K562 (cell line): Measurements from ENCODE around the gene CACNG6. TPM values are rescaled to one million over a fixed set of nuclear protein-coding genes. Genes with fewer than 3 reads are reported as not detected.

ENCODE experiments used
- ATAC-seq: fragments of 200-7000 bp; cut with Tn5 transposase; 3 replicates; pipeline ENCODE4 v1.9.1; 2020; ENCODE audit warnings: moderate library complexity
- BruUV-seq: library from RNA; stranded (reverse); fragments of 400-500 nt; replicated peaks from 2 replicates; lab custom pipeline; 2021; lab: Mats Ljungman, UMichigan
- CTCF ChIA-PET: fragments of 300-600 bp; formaldehyde crosslinking; extraction: SDS; loops from one replicate; lab custom pipeline; 2021; ENCODE audit warnings: low intra/inter-chr PET ratio; lab: Yijun Ruan, JAX
- POLR2A ChIA-PET: fragments of 300-600, 350-650 bp; sonication (Branson Sonifier 250); formaldehyde crosslinking; extraction: SDS; loops from one replicate; lab custom pipeline; 2021; ENCODE audit warnings: antibody characterized with exemption, inconsistent platforms; lab: Yijun Ruan, JAX
- DNase-seq, 4 experiments: peaks; one replicate each; pipeline versions ENCODE4 v3.0.0 to v3.0.0-alpha.2; 2011 to 2018; ENCODE audit warnings: low spot score in 3 of 4, mixed read lengths in 3 of 4; ENCODE audit errors: extremely low read depth in 1 of 4
- FAIRE-seq: peaks from 2 replicates; lab custom pipeline; 2011; peaks lifted over from hg19 to GRCh38; lab: Jason Lieb, UNC
- H2AFZ ChIP-seq: 2 replicates; pipeline ENCODE4 v1.6.0; 2011; ENCODE audit warnings: low read depth, low read length, control low read depth, inconsistent platforms
- H3K27ac ChIP-seq: fragments of 200-600 bp; 3 replicates; pipeline ENCODE4 v1.8.0; 2011; ENCODE audit warnings: low read depth, mild to moderate bottlenecking, control low read depth, inconsistent platforms, low read length, moderate library complexity, mixed read lengths; ENCODE audit errors: extremely low read depth
- H3K27me3 ChIP-seq, 2 experiments: fragments of 300-600 bp in 1 of 2; 2 replicates in 1 of 2; 3 replicates in 1 of 2; pipeline versions ENCODE4 v1.6.0 to v1.8.0; 2011; ENCODE audit warnings: inconsistent platforms in 2 of 2, low read length in 2 of 2, mild to moderate bottlenecking in 1 of 2, mixed read lengths in 1 of 2, moderate library complexity in 1 of 2; ENCODE audit not compliant: control insufficient read depth in 2 of 2, insufficient read depth in 2 of 2
- H3K36me3 ChIP-seq: fragments of 300-600 bp; 3 replicates; pipeline ENCODE4 v1.8.0; 2011; ENCODE audit warnings: mild to moderate bottlenecking, low read length, inconsistent platforms; ENCODE audit not compliant: control insufficient read depth, insufficient read depth
- H3K4me1 ChIP-seq, 2 experiments: fragments of 200-600 bp in 1 of 2; replicated peaks in 1 of 2; 2 replicates in 1 of 2; 3 replicates in 1 of 2; pipeline versions ENCODE4 v1.5.1 to v1.8.0; 2011; ENCODE audit warnings: inconsistent platforms in 2 of 2, low read length in 2 of 2, mild to moderate bottlenecking in 1 of 2, mixed read lengths in 1 of 2, moderate library complexity in 1 of 2; ENCODE audit not compliant: control insufficient read depth in 2 of 2, insufficient read depth in 2 of 2
- H3K4me2 ChIP-seq: 2 replicates; pipeline ENCODE4 v1.6.1; 2011; ENCODE audit warnings: low read length, control low read depth, inconsistent platforms, mixed read lengths; ENCODE audit not compliant: insufficient read depth
- H3K4me3 ChIP-seq: fragments of 200-600 bp; sonication (generic), shearing (Covaris generic); 2 replicates; pipeline ENCODE4 v1.5.1; 2016; ENCODE audit warnings: control low read depth, inconsistent platforms
- H3K79me2 ChIP-seq: fragments of 200-600 bp; 3 replicates; pipeline ENCODE4 v1.8.0; 2011; ENCODE audit warnings: low read length, inconsistent platforms; ENCODE audit not compliant: control insufficient read depth, insufficient read depth
- H3K9ac ChIP-seq, 2 experiments: 2 replicates each; pipeline versions ENCODE4 v1.6.0 to v1.6.1; 2011; ENCODE audit warnings: low read depth in 2 of 2, low read length in 2 of 2, control low read depth in 1 of 2, inconsistent platforms in 1 of 2, mild to moderate bottlenecking in 1 of 2, mixed read lengths in 1 of 2; ENCODE audit not compliant: insufficient read depth in 1 of 2
- H3K9me1 ChIP-seq: one replicate; pipeline ENCODE4 v1.6.0; 2011; ENCODE audit warnings: inconsistent platforms, mild to moderate bottlenecking, low read length, moderate library complexity; ENCODE audit not compliant: control insufficient read depth, insufficient read depth
- H3K9me3 ChIP-seq: replicated peaks from 2 replicates; pipeline ENCODE4 v1.5.1; 2011; ENCODE audit warnings: low read depth, low read length, inconsistent platforms; ENCODE audit not compliant: control insufficient read depth, insufficient read depth
- H4K20me1 ChIP-seq: replicated peaks from 2 replicates; pipeline ENCODE4 v1.6.1; 2011; ENCODE audit warnings: low read length, inconsistent platforms, mixed read lengths; ENCODE audit not compliant: control insufficient read depth, insufficient read depth
- BRF2 ChIP-seq: IDR thresholded peaks from 3 replicates; pipeline ENCODE4 v1.6.1; 2011; ENCODE audit warnings: borderline replicate concordance, mild to moderate bottlenecking; ENCODE audit not compliant: insufficient read length, insufficient read depth
- CC2D1A ChIP-seq: fragments of 450-650 bp; IDR thresholded peaks from 2 replicates; pipeline ENCODE4 v1.6.1; 2017; ENCODE audit warnings: mild to moderate bottlenecking
- CREB3 ChIP-seq: fragments of 450-650 bp; conservative IDR thresholded peaks from 2 replicates; pipeline ENCODE4 v1.6.1; 2016; ENCODE audit warnings: missing genetic modification characterization, low read depth, mild to moderate bottlenecking, missing compliant biosample characterization, moderate library complexity
- FOXK1 ChIP-seq: sonication (generic); formaldehyde crosslinking; IDR thresholded peaks from 2 replicates; pipeline ENCODE4 v1.8.0; 2022; ENCODE audit warnings: missing genetic modification reagents, mild to moderate bottlenecking, borderline replicate concordance
- KLF13 ChIP-seq: fragments of 450-650 bp; IDR thresholded peaks from 2 replicates; pipeline ENCODE4 v1.6.1; 2016; ENCODE audit warnings: missing genetic modification characterization, low read depth, mild to moderate bottlenecking, missing compliant biosample characterization, moderate library complexity, borderline replicate concordance
- LCOR ChIP-seq: sonication (generic); formaldehyde crosslinking; IDR thresholded peaks from 2 replicates; pipeline ENCODE4 v1.8.0; 2022; ENCODE audit warnings: mild to moderate bottlenecking, missing genetic modification reagents
- MEF2D ChIP-seq: conservative IDR thresholded peaks from 2 replicates; pipeline ENCODE4 v1.6.1; 2016; ENCODE audit warnings: low read depth, missing genetic modification characterization, missing compliant biosample characterization
- NFE2L1 ChIP-seq: fragments of 450-650 bp; IDR thresholded peaks from 2 replicates; pipeline ENCODE4 v1.6.1; 2016; ENCODE audit warnings: missing genetic modification characterization, low read depth, mild to moderate bottlenecking, missing compliant biosample characterization, moderate library complexity, borderline replicate concordance
- POLR2B ChIP-seq: fragments of 450-650 bp; IDR thresholded peaks from 2 replicates; pipeline ENCODE4 v1.6.1; 2018; ENCODE audit warnings: low read depth; ENCODE audit not compliant: partially characterized antibody
- SIN3B ChIP-seq: fragments of 450-650 bp; IDR thresholded peaks from 2 replicates; pipeline ENCODE4 v1.6.1; 2017; ENCODE audit warnings: low read depth, mild to moderate bottlenecking, moderate library complexity
- SOX6 ChIP-seq: fragments of 450-650 bp; IDR thresholded peaks from 2 replicates; pipeline ENCODE4 v1.6.1; 2014; ENCODE audit warnings: mild to moderate bottlenecking
- TCF3 ChIP-seq: sonication (generic); formaldehyde crosslinking; IDR thresholded peaks from 2 replicates; pipeline ENCODE4 v1.4.0; 2020; ENCODE audit warnings: mild to moderate bottlenecking, missing genetic modification reagents
- THRAP3 ChIP-seq: fragments of 450-650 bp; IDR thresholded peaks from 2 replicates; pipeline ENCODE4 v1.6.1; 2016; ENCODE audit warnings: mild to moderate bottlenecking, inconsistent platforms, borderline replicate concordance
- XRCC4 ChIP-seq: IDR thresholded peaks from one replicate; pipeline ENCODE4 v1.6.1; 2011; ENCODE audit not compliant: insufficient read depth, insufficient read length; ENCODE audit errors: extremely low read depth
- YBX1 ChIP-seq: fragments of 450-650 bp; IDR thresholded peaks from 2 replicates; pipeline ENCODE4 v1.7.1; 2016; ENCODE audit warnings: mild to moderate bottlenecking
- ZBED1 ChIP-seq: IDR thresholded peaks from 2 replicates; pipeline ENCODE4 v1.6.1; 2014
- ZNF668 ChIP-seq: fragments of 250-450 bp; sonication (Bioruptor Pico); IDR thresholded peaks from 2 replicates; pipeline ENCODE4 v1.8.0; 2022; ENCODE audit warnings: mild to moderate bottlenecking, inconsistent platforms
- ZNF830 ChIP-seq: fragments of 250-450 bp; sonication (Bioruptor Pico); IDR thresholded peaks from 2 replicates; pipeline ENCODE4 v1.5.0; 2021; ENCODE audit warnings: mild to moderate bottlenecking
- WGBS: fragments of 100-300 bp; shearing (Covaris generic); methylation state at CpG from one replicate; pipeline ENCODE4 v1.1.6; 2016; ENCODE audit warnings: low coverage, mixed read lengths; ENCODE audit not compliant: insufficient coverage; ENCODE audit errors: missing lambda C conversion rate; 5-methylcytosine and 5-hydroxymethylcytosine counted together
- in situ Hi-C: fragments of 300-500 bp; cut with MboI; formaldehyde crosslinking; loops from 4 replicates; pipeline ENCODE4 v1.15.0; 2018; ENCODE audit warnings: inconsistent platforms, mixed read lengths
- intact Hi-C: fragments of 100-400 bp; cut with micrococcal nuclease; formaldehyde crosslinking; loops from 2 replicates; pipeline ENCODE4 v1.14.2; 2022
- polyA plus RNA-seq, 8 experiments: library from polyadenylated mRNA; depleted of rRNA in 4 of 8; stranded (reverse) in 5 of 8; unstranded in 3 of 8; fragments of >200 nt; fragmentation: Nextera tagmentation in 2 of 8; fragmentation: Illumina TruSeq in 1 of 8; extraction: Ambion mirVana in 2 of 8; extraction: Trizol in 1 of 8; gene quantifications; 2 replicates each; pipeline versions ENCODE4 v1.2.1 to v1.2.3, GENCODE V29; 2011 to 2014; ENCODE audit warnings: inconsistent platforms in 1 of 8, missing spikeins in 1 of 8
- total RNA-seq, 7 experiments: library from RNA; depleted of rRNA in 6 of 7; stranded (reverse); fragments of >200 nt in 6 of 7; fragmentation: Illumina TruSeq in 2 of 7; extraction: Trizol in 2 of 7; gene quantifications; 2 replicates each; pipeline versions ENCODE4 v1.2.1 to v1.2.3, GENCODE V29; 2011 to 2021; ENCODE audit warnings: low replicate concordance in 1 of 7

CACNG6 gene
- total and polyA plus RNA-seq, 9 of the 15 experiments (the other 6 are each of a cell fraction or from before 2014, with no cell fraction given): not detected

GRCh38 chr19:53965091-53965490 is 26.3 kb upstream of the CACNG6 start:
- Histone ChIP-seq H3K9me3 (no peaks in the 10 kb centered on the region), H3K9ac (no peak overlapping the region), H3K4me1 (no peaks in the 10 kb centered on the region; a peak in 1 of 5 replicates), H3K27me3 (peaks cover 27 to 48% of the 10 kb centered on the region in 2 experiments; a peak in 4 of 5 replicates), H4K20me1 (0 out of 2 replicates have a peak, but pooled peaks cover 2% of the 10 kb centered on the region), H3K4me3 (no peak overlapping the region), H3K9me1 (no peaks in the 10 kb centered on the region)
- DNase-seq: no peak
- no peak for ATAC-seq
- BruUV-seq: no TSS peak
- CTCF ChIA-PET: no interaction called here
- FAIRE-seq: no peak
- WGBS: 3% methylated on average over 11 of the region's 11 CpGs
- TF ChIP-seq ZNF830 (CRISPR knock-in tag) (no peak), ZBED1 (no peak), MEF2D (tag) (no peak), THRAP3 (no peak), CC2D1A (no peak), SIN3B (no peak), TCF3 (no peak), POLR2B (no peak), XRCC4 (no peak), LCOR (CRISPR knock-in tag) (no peak), ZNF668 (no peak), NFE2L1 (tag) (no peak), FOXK1 (CRISPR knock-in tag) (no peak), YBX1 (no peak), SOX6 (no peak), KLF13 (tag) (no peak), BRF2 (no peak), CREB3 (tag) (no peak)
- TF ChIP-seq, all 486 proteins: peak for 0
- H3K27ac ChIP-seq: no peak overlapping the region
- no peak overlapping the region for H2AFZ ChIP-seq
- no peaks in the 10 kb centered on the region for H3K36me3 ChIP-seq
- POLR2A ChIA-PET: no interaction called here
- H3K79me2 ChIP-seq: no peaks in the 10 kb centered on the region
- H3K4me2 ChIP-seq: no peak overlapping the region
- intact Hi-C loops: no loop called here
- in situ Hi-C loops: no loop called here
